ENCODE measurements around the gene ATF7.
"Not testable (repeated sequence)": the region's sequence is repeated elsewhere in the genome, so short reads cannot be mapped to it uniquely, and the experiment has no call there.

ATF7 gene

DNA sequence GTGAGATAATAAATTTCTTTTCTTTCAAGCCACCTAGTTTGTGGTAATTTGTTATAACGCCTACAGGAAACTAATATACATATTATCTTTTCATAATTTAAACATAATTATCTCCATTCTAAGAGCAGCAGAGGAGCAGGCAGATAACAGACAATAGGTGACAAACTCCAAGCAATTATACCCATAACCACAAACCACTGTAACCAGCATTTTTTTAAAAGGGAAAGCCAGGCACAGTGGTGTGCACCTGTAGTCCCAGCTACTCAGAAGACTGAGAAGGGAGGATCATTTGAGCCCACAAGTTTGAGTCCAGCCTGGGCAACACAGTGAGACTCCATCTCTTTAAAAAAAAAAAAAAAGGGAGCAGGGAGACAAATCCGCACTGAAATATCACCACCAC, 54.9 kb downstream of the ATF7 start:
- Histone ChIP-seq H3K27me3 (ENCODE audit: control insufficient read depth, insufficient read depth, low read length) (no peaks in the 10 kb centered on the region), H3K36me3 (ENCODE audit: control insufficient read depth, insufficient read depth, low read length) (no peaks in the 10 kb centered on the region), H3K9ac (ENCODE audit: low read length) (no peak overlapping the region), H3K4me1 (ENCODE audit: control insufficient read depth, insufficient read depth, low read length) (peaks cover 4% of the 10 kb centered on the region), H3K27ac (ENCODE audit: low read depth, low read length) (no peak overlapping the region), H3K4me3 (ENCODE audit: low read length) (no peak overlapping the region)

GRCh38 chr12:53568809-53569557, 57.2 kb downstream of the ATF7 start:
- Histone ChIP-seq H3K4me1 (ENCODE audit: control insufficient read depth, insufficient read depth, low read length) (peaks cover 2% of the 10 kb centered on the region), H3K27ac (ENCODE audit: low read depth, low read length) (no peak overlapping the region), H3K36me3 (ENCODE audit: control insufficient read depth, insufficient read depth, low read length) (no peaks in the 10 kb centered on the region), H3K9ac (ENCODE audit: low read length) (no peak overlapping the region), H3K4me3 (ENCODE audit: low read length) (no peak overlapping the region), H3K27me3 (ENCODE audit: control insufficient read depth, insufficient read depth, low read length) (no peaks in the 10 kb centered on the region)

DNA sequence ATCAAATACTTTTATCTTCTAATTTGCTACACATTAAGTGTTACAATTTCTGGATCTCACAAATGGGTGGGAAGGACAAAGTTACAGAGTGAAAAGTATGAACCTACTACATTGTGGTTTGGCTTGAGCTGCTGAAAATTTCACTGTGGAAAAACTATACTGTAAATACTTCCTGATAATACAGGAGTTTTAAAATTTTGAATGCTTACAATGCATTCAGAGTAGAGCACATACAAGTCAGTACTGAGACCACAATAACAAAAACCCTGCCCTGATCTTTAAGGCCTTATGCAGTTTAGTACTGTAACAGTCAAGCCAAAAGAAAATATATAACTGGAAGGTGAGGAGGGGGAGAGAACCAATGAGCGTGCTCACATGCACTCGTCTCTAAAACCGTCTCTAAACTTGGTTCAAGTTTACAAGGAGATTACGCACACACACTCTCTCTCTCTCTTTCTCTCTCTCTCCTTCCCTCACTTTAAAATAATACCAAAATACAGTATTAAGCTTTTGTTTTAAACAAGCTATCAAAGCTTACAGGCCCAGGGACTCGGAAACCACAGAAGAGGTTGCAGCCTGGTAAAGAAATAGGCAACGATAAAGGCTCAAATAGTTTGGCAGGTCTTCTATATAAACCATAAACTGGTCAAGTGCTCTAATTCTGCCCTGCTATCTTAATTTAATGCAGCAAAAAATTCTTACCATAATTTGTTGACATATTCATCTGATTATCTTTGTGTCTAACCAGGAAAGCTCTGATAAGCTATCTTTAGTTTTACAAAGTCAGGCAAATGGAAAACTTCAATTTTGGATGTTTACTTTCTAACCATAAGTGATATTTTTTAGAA, 58.0 kb downstream of the ATF7 start:
- Histone ChIP-seq H3K4me3 (ENCODE audit: low read length) (no peak overlapping the region), H3K27me3 (ENCODE audit: control insufficient read depth, insufficient read depth, low read length) (no peaks in the 10 kb centered on the region), H3K9ac (ENCODE audit: low read length) (no peak overlapping the region), H3K4me1 (ENCODE audit: control insufficient read depth, insufficient read depth, low read length) (peaks cover 2% of the 10 kb centered on the region), H3K36me3 (ENCODE audit: control insufficient read depth, insufficient read depth, low read length) (no peaks in the 10 kb centered on the region), H3K27ac (ENCODE audit: low read depth, low read length) (no peak overlapping the region)

- not testable (repeated sequence) for H3K9ac ChIP-seq (ENCODE audit: low read length); H3K27me3 ChIP-seq (ENCODE audit: control insufficient read depth, insufficient read depth, low read length); H3K4me3 ChIP-seq (ENCODE audit: low read length); H3K27ac ChIP-seq (ENCODE audit: low read depth, low read length); H3K4me1 ChIP-seq (ENCODE audit: control insufficient read depth, insufficient read depth, low read length); H3K36me3 ChIP-seq (ENCODE audit: control insufficient read depth, insufficient read depth, low read length)
These were observed 60.8 kb downstream of the ATF7 start for GRCh38 chr12:53565376-53565775.

- Histone ChIP-seq H3K9ac (ENCODE audit: low read length) (no peak overlapping the region), H3K36me3 (ENCODE audit: control insufficient read depth, insufficient read depth, low read length) (no peaks in the 10 kb centered on the region), H3K4me3 (ENCODE audit: low read length) (no peak overlapping the region), H3K27me3 (ENCODE audit: control insufficient read depth, insufficient read depth, low read length) (no peaks in the 10 kb centered on the region), H3K27ac (ENCODE audit: low read depth, low read length) (no peak overlapping the region), H3K4me1 (ENCODE audit: control insufficient read depth, insufficient read depth, low read length) (peaks cover 2% of the 10 kb centered on the region)
These were observed 61.2 kb downstream of the ATF7 start for GRCh38 chr12:53564941-53565340.

GRCh38 chr12:53564278-53564677, 61.9 kb downstream of the ATF7 start:
- Histone ChIP-seq H3K36me3 (ENCODE audit: control insufficient read depth, insufficient read depth, low read length) (no peaks in the 10 kb centered on the region), H3K27me3 (ENCODE audit: control insufficient read depth, insufficient read depth, low read length) (no peaks in the 10 kb centered on the region), H3K4me1 (ENCODE audit: control insufficient read depth, insufficient read depth, low read length) (peaks cover 2% of the 10 kb centered on the region), H3K4me3 (ENCODE audit: low read length) (no peak overlapping the region), H3K9ac (ENCODE audit: low read length) (no peak overlapping the region), H3K27ac (ENCODE audit: low read depth, low read length) (no peak overlapping the region)

- peaks cover 2% of the 10 kb centered on the region for H3K4me1 ChIP-seq (ENCODE audit: control insufficient read depth, insufficient read depth, low read length)
- no peak overlapping the region for H3K4me3 ChIP-seq (ENCODE audit: low read length)
- no peaks in the 10 kb centered on the region for H3K36me3 ChIP-seq (ENCODE audit: control insufficient read depth, insufficient read depth, low read length)
- no peak overlapping the region for H3K27ac ChIP-seq (ENCODE audit: low read depth, low read length)
- no peaks in the 10 kb centered on the region for H3K27me3 ChIP-seq (ENCODE audit: control insufficient read depth, insufficient read depth, low read length)
- no peak overlapping the region for H3K9ac ChIP-seq (ENCODE audit: low read length)
These were observed 62.6 kb downstream of the ATF7 start for GRCh38 chr12:53563452-53564028.

- H3K9ac ChIP-seq (ENCODE audit: low read length), result no peak overlapping the region
- H3K4me1 ChIP-seq (ENCODE audit: control insufficient read depth, insufficient read depth, low read length), result peaks cover 2% of the 10 kb centered on the region
- no peaks in the 10 kb centered on the region for H3K36me3 ChIP-seq (ENCODE audit: control insufficient read depth, insufficient read depth, low read length)
- H3K27ac ChIP-seq (ENCODE audit: low read depth, low read length), result no peak overlapping the region
- H3K4me3 ChIP-seq (ENCODE audit: low read length), result no peak overlapping the region
- no peaks in the 10 kb centered on the region for H3K27me3 ChIP-seq (ENCODE audit: control insufficient read depth, insufficient read depth, low read length)
These were observed 64.6 kb downstream of the ATF7 start for GRCh38 chr12:53561590-53561953.

- H3K27ac ChIP-seq (ENCODE audit: low read depth, low read length), result no peak overlapping the region
- peaks cover 2% of the 10 kb centered on the region for H3K4me1 ChIP-seq (ENCODE audit: control insufficient read depth, insufficient read depth, low read length)
- H3K36me3 ChIP-seq (ENCODE audit: control insufficient read depth, insufficient read depth, low read length), result no peaks in the 10 kb centered on the region
- no peaks in the 10 kb centered on the region for H3K27me3 ChIP-seq (ENCODE audit: control insufficient read depth, insufficient read depth, low read length)
- no peak overlapping the region for H3K4me3 ChIP-seq (ENCODE audit: low read length)
- H3K9ac ChIP-seq (ENCODE audit: low read length), result no peak overlapping the region
These were observed 65.1 kb downstream of the ATF7 start for GRCh38 chr12:53560912-53561589.

GRCh38 chr12:53560351-53560750, 65.8 kb downstream of the ATF7 start:
- peaks cover 2% of the 10 kb centered on the region for H3K4me1 ChIP-seq (ENCODE audit: control insufficient read depth, insufficient read depth, low read length)
- no peak overlapping the region for H3K4me3 ChIP-seq (ENCODE audit: low read length)
- H3K27me3 ChIP-seq (ENCODE audit: control insufficient read depth, insufficient read depth, low read length), result no peaks in the 10 kb centered on the region
- no peaks in the 10 kb centered on the region for H3K36me3 ChIP-seq (ENCODE audit: control insufficient read depth, insufficient read depth, low read length)
- H3K9ac ChIP-seq (ENCODE audit: low read length), result no peak overlapping the region
- no peak overlapping the region for H3K27ac ChIP-seq (ENCODE audit: low read depth, low read length)

DNA sequence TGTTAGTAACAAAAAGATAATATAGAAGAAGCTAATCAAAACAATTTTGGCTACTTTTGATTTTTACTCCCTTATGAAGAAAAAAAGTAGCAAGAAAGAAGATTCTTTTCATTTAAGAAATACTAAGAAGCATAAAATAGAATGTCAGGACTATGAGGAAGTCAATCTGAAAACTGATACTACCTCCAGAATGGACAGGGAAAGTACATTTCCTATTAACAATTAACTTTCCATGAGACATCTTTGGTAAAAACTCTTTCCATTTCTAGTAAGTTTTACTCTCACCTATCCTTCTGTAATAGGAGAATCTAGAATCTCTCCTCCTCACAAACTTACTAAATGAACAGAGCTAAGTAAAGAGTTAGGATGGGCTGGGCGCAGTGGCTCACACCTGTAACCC, 67.6 kb downstream of the ATF7 start:
- H3K27me3 ChIP-seq (ENCODE audit: control insufficient read depth, insufficient read depth, low read length), result no peaks in the 10 kb centered on the region
- no peak overlapping the region for H3K27ac ChIP-seq (ENCODE audit: low read depth, low read length)
- H3K9ac ChIP-seq (ENCODE audit: low read length), result no peak overlapping the region
- H3K4me3 ChIP-seq (ENCODE audit: low read length), result no peak overlapping the region
- no peaks in the 10 kb centered on the region for H3K4me1 ChIP-seq (ENCODE audit: control insufficient read depth, insufficient read depth, low read length)
- H3K36me3 ChIP-seq (ENCODE audit: control insufficient read depth, insufficient read depth, low read length), result peaks cover 2% of the 10 kb centered on the region

All from rectal smooth muscle tissue (tissue), 1 donor.